OCI-LY7 (cell line): Measurements from ENCODE around the gene ADCY9.

Experiments
- EZH2phosphoT487 ChIP-seq: fragments of 200-600 bp; sonication (generic); IDR thresholded peaks from 2 replicates; pipeline ENCODE4 v1.6.1; 2018; ENCODE audit warnings: low read depth, borderline replicate concordance, mild to moderate bottlenecking, mixed run types, antibody characterized with exemption, low read length, moderate library complexity, mixed read lengths
- TF ChIP-seq, protein P1 (sequence below): fragments of 200-600 bp; sonication (generic); conservative IDR thresholded peaks from 2 replicates; pipeline ENCODE4 v1.5.1; 2014; ENCODE audit warnings: mild to moderate bottlenecking, antibody characterized with exemption, low read length, moderate library complexity, mixed read lengths

GRCh38 chr16:4096509-4096908 lies 19.7 kb downstream of the ADCY9 start:
- TF ChIP-seq, protein P1, sequence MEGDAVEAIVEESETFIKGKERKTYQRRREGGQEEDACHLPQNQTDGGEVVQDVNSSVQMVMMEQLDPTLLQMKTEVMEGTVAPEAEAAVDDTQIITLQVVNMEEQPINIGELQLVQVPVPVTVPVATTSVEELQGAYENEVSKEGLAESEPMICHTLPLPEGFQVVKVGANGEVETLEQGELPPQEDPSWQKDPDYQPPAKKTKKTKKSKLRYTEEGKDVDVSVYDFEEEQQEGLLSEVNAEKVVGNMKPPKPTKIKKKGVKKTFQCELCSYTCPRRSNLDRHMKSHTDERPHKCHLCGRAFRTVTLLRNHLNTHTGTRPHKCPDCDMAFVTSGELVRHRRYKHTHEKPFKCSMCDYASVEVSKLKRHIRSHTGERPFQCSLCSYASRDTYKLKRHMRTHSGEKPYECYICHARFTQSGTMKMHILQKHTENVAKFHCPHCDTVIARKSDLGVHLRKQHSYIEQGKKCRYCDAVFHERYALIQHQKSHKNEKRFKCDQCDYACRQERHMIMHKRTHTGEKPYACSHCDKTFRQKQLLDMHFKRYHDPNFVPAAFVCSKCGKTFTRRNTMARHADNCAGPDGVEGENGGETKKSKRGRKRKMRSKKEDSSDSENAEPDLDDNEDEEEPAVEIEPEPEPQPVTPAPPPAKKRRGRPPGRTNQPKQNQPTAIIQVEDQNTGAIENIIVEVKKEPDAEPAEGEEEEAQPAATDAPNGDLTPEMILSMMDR, result no peak
- TF ChIP-seq EZH2phosphoT487, result no peak
